ENCODE measurements around the gene NCOA7.
A peak's percentile ranks its signal among the peaks of the same experiment; 100 is the strongest.

The NCOA7 gene, protein sequence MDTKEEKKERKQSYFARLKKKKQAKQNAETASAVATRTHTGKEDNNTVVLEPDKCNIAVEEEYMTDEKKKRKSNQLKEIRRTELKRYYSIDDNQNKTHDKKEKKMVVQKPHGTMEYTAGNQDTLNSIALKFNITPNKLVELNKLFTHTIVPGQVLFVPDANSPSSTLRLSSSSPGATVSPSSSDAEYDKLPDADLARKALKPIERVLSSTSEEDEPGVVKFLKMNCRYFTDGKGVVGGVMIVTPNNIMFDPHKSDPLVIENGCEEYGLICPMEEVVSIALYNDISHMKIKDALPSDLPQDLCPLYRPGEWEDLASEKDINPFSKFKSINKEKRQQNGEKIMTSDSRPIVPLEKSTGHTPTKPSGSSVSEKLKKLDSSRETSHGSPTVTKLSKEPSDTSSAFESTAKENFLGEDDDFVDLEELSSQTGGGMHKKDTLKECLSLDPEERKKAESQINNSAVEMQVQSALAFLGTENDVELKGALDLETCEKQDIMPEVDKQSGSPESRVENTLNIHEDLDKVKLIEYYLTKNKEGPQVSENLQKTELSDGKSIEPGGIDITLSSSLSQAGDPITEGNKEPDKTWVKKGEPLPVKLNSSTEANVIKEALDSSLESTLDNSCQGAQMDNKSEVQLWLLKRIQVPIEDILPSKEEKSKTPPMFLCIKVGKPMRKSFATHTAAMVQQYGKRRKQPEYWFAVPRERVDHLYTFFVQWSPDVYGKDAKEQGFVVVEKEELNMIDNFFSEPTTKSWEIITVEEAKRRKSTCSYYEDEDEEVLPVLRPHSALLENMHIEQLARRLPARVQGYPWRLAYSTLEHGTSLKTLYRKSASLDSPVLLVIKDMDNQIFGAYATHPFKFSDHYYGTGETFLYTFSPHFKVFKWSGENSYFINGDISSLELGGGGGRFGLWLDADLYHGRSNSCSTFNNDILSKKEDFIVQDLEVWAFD

DNA sequence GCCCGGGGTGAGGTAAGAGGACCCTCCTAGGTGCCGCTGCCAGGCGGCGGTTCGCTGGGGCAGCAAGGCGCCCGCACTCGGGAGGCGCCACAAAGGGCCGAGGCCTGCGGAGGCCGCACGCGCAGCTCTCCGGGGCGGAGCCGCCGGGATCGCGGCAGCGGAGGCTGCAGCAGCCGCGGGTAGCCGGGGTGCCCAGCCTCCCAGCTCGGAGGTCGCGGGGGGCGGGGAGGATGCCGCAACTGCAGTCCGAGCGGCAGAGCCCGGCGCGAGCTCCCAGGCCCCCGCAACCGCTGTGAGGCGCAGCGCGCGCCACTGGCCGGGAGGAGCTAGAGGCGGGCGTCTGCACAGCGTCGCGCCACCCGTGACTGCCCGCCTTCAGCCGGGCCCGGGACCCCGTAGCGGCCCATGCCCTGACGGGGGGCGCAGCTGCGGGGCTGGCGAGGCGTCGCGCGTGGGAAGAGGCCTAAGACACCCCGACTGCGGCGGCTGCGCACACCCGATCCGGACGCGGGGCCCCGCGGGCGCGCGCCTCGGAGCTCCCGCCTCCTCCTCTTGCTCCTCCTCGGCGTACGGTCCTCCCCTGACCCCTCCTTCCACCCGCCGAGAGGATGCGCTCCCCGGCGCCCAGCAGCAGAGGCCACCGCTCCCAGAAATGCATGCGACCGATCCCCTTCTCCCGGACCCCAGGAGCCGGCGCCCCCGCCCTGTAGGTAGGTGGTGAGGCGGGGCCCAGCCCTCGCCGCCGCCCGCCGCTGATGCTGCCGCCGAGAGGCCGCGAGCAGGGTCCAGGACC is at the start of gene NCOA7:
Gene NCOA7, plus strand, starts transcription at position 603 of the 793 bp plus-strand sequence. CDS start 24,395 bp downstream, outside the sequence.
- H3K9ac ChIP-seq (ENCODE audit: low read length in 5 of 5): peak within 1 kb of the TSS; percentile 66 to 85 (median 83)
- no peaks in the 10 kb centered on the region for H3K27me3 ChIP-seq (ENCODE audit: control insufficient read depth in 5 of 5, insufficient read depth in 4 of 5, low read length in 5 of 5)
- no peaks in the 10 kb centered on the region for H3K9me3 ChIP-seq (ENCODE audit: control insufficient read depth in 5 of 5, low read length in 5 of 5)
- H3K4me3 ChIP-seq (ENCODE audit: low read depth in 1 of 5, low read length in 5 of 5): peak within 1 kb of the TSS; percentile 74 to 93 (median 81)
- H3K36me3 ChIP-seq (ENCODE audit: control insufficient read depth in 5 of 5, insufficient read depth in 5 of 5, low read length in 5 of 5): no peaks in the 10 kb centered on the region
- peak within 1 kb of the TSS; percentile 93 for H3K27ac ChIP-seq (ENCODE audit: low read depth, low read length)
- H3K4me1 ChIP-seq (ENCODE audit: control insufficient read depth in 5 of 5, insufficient read depth in 5 of 5, low read length in 5 of 5): peaks cover 12 to 62% (median 60%) of the 10 kb centered on the region in 5 donors

DNA sequence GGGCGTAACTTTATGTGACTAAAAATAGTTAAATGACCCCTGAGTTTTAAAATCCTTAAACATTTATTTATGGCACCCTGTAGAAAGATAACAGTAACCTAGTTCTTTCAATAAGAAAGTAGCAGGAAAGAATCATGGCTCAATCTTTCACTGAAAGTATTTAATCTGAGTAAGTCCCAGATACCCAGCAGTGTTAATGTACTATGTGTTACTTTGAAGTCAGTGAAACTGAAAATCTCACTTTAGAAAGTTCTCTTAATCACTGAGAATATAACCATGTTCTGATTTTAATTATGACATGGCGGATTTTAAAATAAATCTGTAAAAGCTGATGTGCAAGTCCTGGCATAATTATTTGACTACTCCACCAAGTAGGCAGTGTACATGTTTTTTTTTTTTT is 49.4 kb upstream of the NCOA7 start:
- Histone ChIP-seq H3K27ac (ENCODE audit: low read depth, low read length) (no peak overlapping the region), H3K4me3 (ENCODE audit: low read depth in 1 of 5, low read length in 5 of 5) (no peak overlapping the region), H3K9ac (ENCODE audit: low read length in 5 of 5) (no peak overlapping the region), H3K27me3 (ENCODE audit: control insufficient read depth in 5 of 5, insufficient read depth in 4 of 5, low read length in 5 of 5) (peaks cover 0 to 4% (median 0%) of the 10 kb centered on the region in 5 donors), H3K9me3 (ENCODE audit: control insufficient read depth in 5 of 5, low read length in 5 of 5) (no peaks in the 10 kb centered on the region), H3K4me1 (ENCODE audit: control insufficient read depth in 5 of 5, insufficient read depth in 5 of 5, low read length in 5 of 5) (peaks cover 0 to 2% (median under 1%) of the 10 kb centered on the region in 5 donors), H3K36me3 (ENCODE audit: control insufficient read depth in 5 of 5, insufficient read depth in 5 of 5, low read length in 5 of 5) (no peaks in the 10 kb centered on the region)

DNA sequence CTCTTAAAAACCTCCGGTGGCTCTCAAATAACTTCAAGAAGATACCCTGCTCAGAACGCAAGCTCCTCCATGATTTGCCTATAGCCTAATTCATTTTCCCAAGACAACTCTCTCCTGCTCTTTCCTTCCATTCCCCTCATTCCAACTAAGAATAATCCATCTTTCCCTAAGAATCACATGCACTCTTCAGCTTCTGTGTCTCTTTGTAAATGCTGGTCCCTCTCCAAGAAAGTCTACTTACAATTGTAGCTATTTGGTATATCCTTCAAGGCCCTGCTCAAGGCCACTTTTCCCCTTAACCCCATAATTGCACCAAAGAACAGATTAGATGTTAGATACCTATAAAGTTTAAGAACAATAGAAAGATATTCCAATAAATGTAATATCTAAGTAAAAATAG is 48.7 kb upstream of the NCOA7 start:
- H3K27ac ChIP-seq (ENCODE audit: low read depth, low read length): no peak overlapping the region
- no peaks in the 10 kb centered on the region for H3K36me3 ChIP-seq (ENCODE audit: control insufficient read depth in 5 of 5, insufficient read depth in 5 of 5, low read length in 5 of 5)
- peaks cover 0 to 7% (median 5%) of the 10 kb centered on the region in 5 donors for H3K4me1 ChIP-seq (ENCODE audit: control insufficient read depth in 5 of 5, insufficient read depth in 5 of 5, low read length in 5 of 5)
- no peak overlapping the region for H3K4me3 ChIP-seq (ENCODE audit: low read depth in 1 of 5, low read length in 5 of 5)
- H3K9ac ChIP-seq (ENCODE audit: low read length in 5 of 5): no peak overlapping the region
- no peaks in the 10 kb centered on the region for H3K9me3 ChIP-seq (ENCODE audit: control insufficient read depth in 5 of 5, low read length in 5 of 5)
- peaks cover 0 to 8% (median 0%) of the 10 kb centered on the region in 5 donors for H3K27me3 ChIP-seq (ENCODE audit: control insufficient read depth in 5 of 5, insufficient read depth in 4 of 5, low read length in 5 of 5)

DNA sequence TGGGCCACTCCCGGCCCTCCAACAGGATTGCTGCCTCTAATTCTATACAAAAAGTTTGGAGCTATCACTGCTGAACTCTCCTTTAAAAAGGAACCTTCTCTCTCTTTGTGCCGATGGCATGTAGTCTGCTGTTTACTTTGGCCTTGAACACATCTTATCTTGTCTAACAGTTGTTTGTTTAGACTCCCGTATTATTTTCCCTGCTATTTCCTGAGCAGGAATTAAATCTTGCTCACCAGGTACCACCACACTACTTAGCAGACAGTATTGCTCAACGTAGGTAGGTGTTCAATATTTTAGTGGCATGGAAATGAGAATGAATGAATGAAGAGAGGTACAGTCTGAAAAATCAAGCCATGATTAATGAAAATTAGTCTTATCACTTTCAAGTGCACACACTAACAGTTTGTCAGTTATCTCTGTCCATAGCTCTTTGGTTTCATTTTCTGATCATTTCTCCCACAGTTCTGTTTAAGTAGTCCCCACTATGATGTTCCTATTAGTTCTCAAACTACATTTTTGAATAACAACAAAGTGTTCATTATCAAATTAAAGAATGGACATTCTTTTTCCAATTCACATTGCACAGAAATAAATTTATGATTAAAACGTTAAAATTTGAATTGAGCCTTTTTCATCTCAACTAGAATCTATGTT is 48.2 kb upstream of the NCOA7 start:
- H3K9me3 ChIP-seq (ENCODE audit: control insufficient read depth in 5 of 5, low read length in 5 of 5): no peaks in the 10 kb centered on the region
- H3K27me3 ChIP-seq (ENCODE audit: control insufficient read depth in 5 of 5, insufficient read depth in 4 of 5, low read length in 5 of 5): peaks cover 0 to 8% (median 0%) of the 10 kb centered on the region in 5 donors
- H3K36me3 ChIP-seq (ENCODE audit: control insufficient read depth in 5 of 5, insufficient read depth in 5 of 5, low read length in 5 of 5): no peaks in the 10 kb centered on the region
- peak overlapping the region in 1 of 5 donors; percentile 6 for H3K4me3 ChIP-seq (ENCODE audit: low read depth in 1 of 5, low read length in 5 of 5)
- no peak overlapping the region for H3K27ac ChIP-seq (ENCODE audit: low read depth, low read length)
- peaks cover 0 to 13% (median 10%) of the 10 kb centered on the region in 5 donors for H3K4me1 ChIP-seq (ENCODE audit: control insufficient read depth in 5 of 5, insufficient read depth in 5 of 5, low read length in 5 of 5)
- H3K9ac ChIP-seq (ENCODE audit: low read length in 5 of 5): no peak overlapping the region

DNA sequence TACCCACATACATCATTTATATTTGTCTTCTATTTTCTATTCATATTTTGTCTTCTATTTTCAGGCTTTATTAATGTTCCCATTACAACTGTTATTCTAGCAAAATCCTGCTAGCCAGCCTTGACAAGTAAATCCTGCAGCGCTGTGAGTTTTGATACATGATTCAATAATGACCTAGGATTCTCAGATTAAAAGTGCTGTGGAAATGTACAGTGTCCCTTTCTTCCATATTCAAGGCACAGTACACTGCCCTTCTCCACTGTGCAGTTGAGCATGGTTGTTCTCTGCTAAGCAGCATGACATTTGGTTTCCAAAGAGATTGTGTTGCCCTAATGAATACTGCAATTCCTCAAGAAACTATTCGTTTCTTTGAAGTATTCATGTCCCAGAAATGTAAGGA is 47.2 kb upstream of the NCOA7 start:
- Histone ChIP-seq H3K36me3 (ENCODE audit: control insufficient read depth in 5 of 5, insufficient read depth in 5 of 5, low read length in 5 of 5) (no peaks in the 10 kb centered on the region), H3K27me3 (ENCODE audit: control insufficient read depth in 5 of 5, insufficient read depth in 4 of 5, low read length in 5 of 5) (peaks cover 0 to 8% (median 0%) of the 10 kb centered on the region in 5 donors), H3K9me3 (ENCODE audit: control insufficient read depth in 5 of 5, low read length in 5 of 5) (no peaks in the 10 kb centered on the region), H3K4me1 (ENCODE audit: control insufficient read depth in 5 of 5, insufficient read depth in 5 of 5, low read length in 5 of 5) (peaks cover 0 to 23% (median 19%) of the 10 kb centered on the region in 5 donors), H3K4me3 (ENCODE audit: low read depth in 1 of 5, low read length in 5 of 5) (no peak overlapping the region), H3K9ac (ENCODE audit: low read length in 5 of 5) (no peak overlapping the region), H3K27ac (ENCODE audit: low read depth, low read length) (no peak overlapping the region)

DNA sequence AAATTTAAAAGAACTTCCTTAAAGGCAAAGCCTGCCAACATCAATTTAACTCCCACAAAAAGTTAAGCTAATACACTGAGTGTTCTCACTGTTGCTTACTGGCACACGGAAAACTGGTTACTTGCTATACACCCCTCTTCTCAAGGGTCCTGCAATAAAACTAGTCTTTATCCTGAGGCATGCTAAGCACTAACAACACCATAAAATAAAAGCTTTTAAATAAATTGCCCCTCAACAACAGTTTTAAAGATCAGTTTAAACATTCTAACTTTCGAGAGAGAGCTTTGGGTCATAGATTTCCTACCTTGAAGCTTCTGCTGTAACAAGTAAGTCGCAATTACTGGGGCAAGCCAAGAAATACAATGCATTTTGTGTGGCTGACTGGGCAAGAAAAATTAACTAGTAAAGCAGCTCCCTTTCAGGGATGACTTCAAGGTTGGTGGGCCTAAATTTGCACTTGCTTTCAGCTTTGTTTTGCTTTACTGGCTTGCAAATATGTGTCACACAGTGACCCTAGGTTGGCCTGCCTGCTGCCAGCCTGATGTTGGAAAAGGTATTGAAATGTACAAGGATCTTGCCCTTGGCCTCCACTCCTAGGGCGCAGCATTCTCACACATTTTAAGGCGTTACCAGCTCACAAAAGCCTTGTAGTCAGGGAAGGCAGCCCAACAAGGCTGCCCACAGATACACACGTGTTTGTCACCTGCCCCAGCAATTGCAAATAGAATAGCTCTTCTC is 45.3 kb upstream of the NCOA7 start:
- Histone ChIP-seq H3K4me1 (ENCODE audit: control insufficient read depth in 5 of 5, insufficient read depth in 5 of 5, low read length in 5 of 5) (peaks cover 6 to 38% (median 32%) of the 10 kb centered on the region in 5 donors), H3K27ac (ENCODE audit: low read depth, low read length) (no peak overlapping the region), H3K36me3 (ENCODE audit: control insufficient read depth in 5 of 5, insufficient read depth in 5 of 5, low read length in 5 of 5) (no peaks in the 10 kb centered on the region), H3K4me3 (ENCODE audit: low read depth in 1 of 5, low read length in 5 of 5) (no peak overlapping the region), H3K27me3 (ENCODE audit: control insufficient read depth in 5 of 5, insufficient read depth in 4 of 5, low read length in 5 of 5) (peaks cover 0 to 13% (median 8%) of the 10 kb centered on the region in 5 donors), H3K9ac (ENCODE audit: low read length in 5 of 5) (no peak overlapping the region), H3K9me3 (ENCODE audit: control insufficient read depth in 5 of 5, low read length in 5 of 5) (no peaks in the 10 kb centered on the region)

DNA sequence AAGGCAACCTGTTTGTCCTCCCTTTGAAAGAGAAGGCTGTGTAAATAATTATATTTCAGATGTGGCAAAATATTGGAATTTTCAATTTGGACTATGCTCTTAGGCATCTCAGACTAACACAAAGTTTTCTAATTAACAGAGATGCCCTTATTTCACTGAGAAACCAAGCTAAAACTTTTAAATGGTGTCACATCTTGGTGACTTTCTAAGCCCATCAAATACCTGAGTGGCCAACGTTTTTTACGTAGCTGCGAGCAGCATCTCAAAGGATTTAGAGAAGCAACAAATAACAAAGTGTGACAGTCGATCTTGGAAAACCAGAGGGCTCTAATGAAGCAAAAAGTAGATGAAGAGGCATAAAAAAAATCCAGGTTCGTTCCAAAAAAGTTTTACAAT is 44.7 kb upstream of the NCOA7 start:
- H3K9ac ChIP-seq (ENCODE audit: low read length in 5 of 5): no peak overlapping the region
- peaks cover 6 to 41% (median 33%) of the 10 kb centered on the region in 5 donors for H3K4me1 ChIP-seq (ENCODE audit: control insufficient read depth in 5 of 5, insufficient read depth in 5 of 5, low read length in 5 of 5)
- peaks cover 0 to 13% (median 8%) of the 10 kb centered on the region in 5 donors for H3K27me3 ChIP-seq (ENCODE audit: control insufficient read depth in 5 of 5, insufficient read depth in 4 of 5, low read length in 5 of 5)
- H3K9me3 ChIP-seq (ENCODE audit: control insufficient read depth in 5 of 5, low read length in 5 of 5): no peaks in the 10 kb centered on the region
- H3K36me3 ChIP-seq (ENCODE audit: control insufficient read depth in 5 of 5, insufficient read depth in 5 of 5, low read length in 5 of 5): no peaks in the 10 kb centered on the region
- H3K4me3 ChIP-seq (ENCODE audit: low read depth in 1 of 5, low read length in 5 of 5): peak overlapping the region in 3 of 5 donors; percentile 65 to 80 (median 80)
- H3K27ac ChIP-seq (ENCODE audit: low read depth, low read length): no peak overlapping the region

DNA sequence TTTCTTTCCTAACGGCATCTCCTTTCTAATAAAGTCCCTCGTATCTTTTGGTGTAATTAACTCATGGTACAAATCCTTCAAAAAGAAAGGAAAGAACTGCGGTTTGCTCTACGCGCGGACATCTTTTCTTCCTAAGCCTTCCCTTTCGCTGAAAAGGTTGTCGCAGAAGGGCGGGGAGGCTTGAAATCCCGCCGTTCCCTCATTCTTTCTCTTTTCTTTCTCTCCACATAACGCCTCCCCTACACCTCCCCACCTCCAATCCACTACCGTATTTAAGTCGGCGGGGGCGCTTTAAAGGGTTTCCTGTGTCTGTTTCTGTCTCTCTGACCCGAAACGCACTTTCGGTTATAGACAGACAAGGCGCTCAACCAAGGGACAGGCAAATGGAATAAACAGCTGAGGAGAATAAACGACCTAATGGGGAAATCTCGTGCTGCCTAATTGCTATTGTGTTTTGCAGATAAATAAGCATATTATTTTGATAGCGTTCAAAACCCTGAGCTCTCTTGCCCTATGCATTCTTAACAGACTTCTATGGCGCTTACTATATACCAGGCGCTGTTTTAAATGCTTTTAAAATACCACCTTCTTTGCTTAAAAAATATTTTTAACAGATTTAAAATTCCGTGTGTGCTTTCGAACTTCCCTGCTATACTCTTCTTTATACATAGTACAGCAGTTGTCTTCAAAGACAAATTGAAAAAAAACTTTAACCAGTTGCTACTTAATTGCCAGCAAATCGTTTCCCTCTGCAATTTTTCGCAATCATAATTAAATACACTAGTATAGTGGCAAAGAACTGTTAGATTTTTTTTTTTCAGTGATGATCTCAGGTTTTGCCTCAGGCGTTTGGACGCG is 43.8 kb upstream of the NCOA7 start:
- no peaks in the 10 kb centered on the region for H3K36me3 ChIP-seq (ENCODE audit: control insufficient read depth in 5 of 5, insufficient read depth in 5 of 5, low read length in 5 of 5)
- no peaks in the 10 kb centered on the region for H3K9me3 ChIP-seq (ENCODE audit: control insufficient read depth in 5 of 5, low read length in 5 of 5)
- peaks cover 0 to 16% (median 8%) of the 10 kb centered on the region in 5 donors for H3K27me3 ChIP-seq (ENCODE audit: control insufficient read depth in 5 of 5, insufficient read depth in 4 of 5, low read length in 5 of 5)
- peak overlapping the region; percentile 65 to 87 (median 80) for H3K4me3 ChIP-seq (ENCODE audit: low read depth in 1 of 5, low read length in 5 of 5)
- peak overlapping the region; percentile 81 for H3K27ac ChIP-seq (ENCODE audit: low read depth, low read length)
- H3K9ac ChIP-seq (ENCODE audit: low read length in 5 of 5): peak overlapping the region in 4 of 5 donors; percentile 33 to 74 (median 70)
- peaks cover 6 to 41% (median 33%) of the 10 kb centered on the region in 5 donors for H3K4me1 ChIP-seq (ENCODE audit: control insufficient read depth in 5 of 5, insufficient read depth in 5 of 5, low read length in 5 of 5)

Measured in subcutaneous abdominal adipose tissue (tissue), 5 donors.